ENCODE data around the gene ULK2. TPM values are rescaled to one million over a fixed set of nuclear protein-coding genes. Genes with fewer than 3 reads are reported as not detected.

The ULK2 gene
- total RNA-seq, 2 donors from 2014 or later: 3.5 to 7.0 TPM

DNA sequence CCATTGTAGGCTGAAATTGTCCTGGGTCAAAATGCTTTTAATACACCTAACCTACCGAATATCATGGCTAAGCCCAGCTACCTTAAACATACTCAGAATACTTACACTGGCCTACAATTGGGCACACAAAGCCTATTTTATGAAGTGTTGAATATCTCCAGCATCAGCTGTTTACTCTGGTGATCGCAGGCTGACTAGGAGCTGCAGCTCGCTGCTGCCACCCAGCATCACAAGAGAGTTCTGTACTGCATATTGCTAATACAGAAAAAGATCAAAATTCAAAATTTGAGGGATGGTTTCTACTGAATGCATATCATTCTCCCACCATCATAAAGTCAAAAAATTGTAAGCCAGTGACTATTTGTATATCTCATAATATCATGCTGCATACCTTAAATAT is 55.3 kb downstream of the ULK2 start:
- Histone ChIP-seq H3K36me3 (no peaks in the 10 kb centered on the region), H3K9me3 (no peaks in the 10 kb centered on the region), H3K4me1 (no peaks in the 10 kb centered on the region), H3K9ac (ENCODE audit: low read depth in 2 of 2, low read length in 2 of 2) (no peak overlapping the region), H3K27ac (no peak overlapping the region), H3K27me3 (no peaks in the 10 kb centered on the region), H3K4me3 (no peak overlapping the region)
- DNase-seq: no peak
- intact Hi-C loops (cut with DNase I): no loop called here
- TF ChIP-seq, protein P1, sequence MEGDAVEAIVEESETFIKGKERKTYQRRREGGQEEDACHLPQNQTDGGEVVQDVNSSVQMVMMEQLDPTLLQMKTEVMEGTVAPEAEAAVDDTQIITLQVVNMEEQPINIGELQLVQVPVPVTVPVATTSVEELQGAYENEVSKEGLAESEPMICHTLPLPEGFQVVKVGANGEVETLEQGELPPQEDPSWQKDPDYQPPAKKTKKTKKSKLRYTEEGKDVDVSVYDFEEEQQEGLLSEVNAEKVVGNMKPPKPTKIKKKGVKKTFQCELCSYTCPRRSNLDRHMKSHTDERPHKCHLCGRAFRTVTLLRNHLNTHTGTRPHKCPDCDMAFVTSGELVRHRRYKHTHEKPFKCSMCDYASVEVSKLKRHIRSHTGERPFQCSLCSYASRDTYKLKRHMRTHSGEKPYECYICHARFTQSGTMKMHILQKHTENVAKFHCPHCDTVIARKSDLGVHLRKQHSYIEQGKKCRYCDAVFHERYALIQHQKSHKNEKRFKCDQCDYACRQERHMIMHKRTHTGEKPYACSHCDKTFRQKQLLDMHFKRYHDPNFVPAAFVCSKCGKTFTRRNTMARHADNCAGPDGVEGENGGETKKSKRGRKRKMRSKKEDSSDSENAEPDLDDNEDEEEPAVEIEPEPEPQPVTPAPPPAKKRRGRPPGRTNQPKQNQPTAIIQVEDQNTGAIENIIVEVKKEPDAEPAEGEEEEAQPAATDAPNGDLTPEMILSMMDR (IDR thresholded peaks at IDR 0.05): no peak

- Histone ChIP-seq H3K9ac (ENCODE audit: low read depth in 2 of 2, low read length in 2 of 2) (no peak overlapping the region), H3K4me3 (no peak overlapping the region), H3K36me3 (no peaks in the 10 kb centered on the region), H3K9me3 (no peaks in the 10 kb centered on the region), H3K4me1 (no peaks in the 10 kb centered on the region), H3K27me3 (no peaks in the 10 kb centered on the region), H3K27ac (no peak overlapping the region)
- no peak for DNase-seq
- TF ChIP-seq, protein P1 (IDR thresholded peaks at IDR 0.05): no peak
- intact Hi-C loops (cut with DNase I): no loop called here
These were observed 62.7 kb downstream of the ULK2 start for GRCh38 chr17:19805006-19805405.

DNA sequence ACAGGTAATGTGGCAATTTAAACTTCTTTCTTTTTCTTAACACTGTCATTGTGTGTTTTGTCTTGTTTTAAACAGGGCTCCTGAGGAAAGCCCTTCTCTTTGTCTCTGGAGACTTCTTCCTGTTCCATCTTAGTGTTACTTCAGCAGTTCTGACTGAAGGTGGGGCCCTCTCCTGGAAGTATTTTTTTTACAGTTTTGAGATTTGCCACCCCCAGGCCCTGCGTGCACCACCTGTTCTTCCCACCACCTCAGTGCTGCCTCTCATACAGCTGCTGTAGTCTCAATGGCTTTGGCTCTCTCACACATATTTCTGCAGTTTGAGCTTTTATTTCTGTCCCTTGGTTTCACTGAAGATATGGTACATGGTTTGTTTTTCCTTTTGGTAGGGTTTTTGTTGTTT is 67.2 kb downstream of the ULK2 start:
- H3K27ac ChIP-seq: no peak overlapping the region
- intact Hi-C loops (cut with DNase I): no loop called here
- H3K27me3 ChIP-seq: no peaks in the 10 kb centered on the region
- TF ChIP-seq, protein P1 (IDR thresholded peaks at IDR 0.05): no peak
- no peaks in the 10 kb centered on the region for H3K4me1 ChIP-seq
- no peak for DNase-seq
- no peak overlapping the region for H3K4me3 ChIP-seq
- no peaks in the 10 kb centered on the region for H3K9me3 ChIP-seq
- no peak overlapping the region for H3K9ac ChIP-seq (ENCODE audit: low read depth in 2 of 2, low read length in 2 of 2)
- H3K36me3 ChIP-seq: no peaks in the 10 kb centered on the region

DNA sequence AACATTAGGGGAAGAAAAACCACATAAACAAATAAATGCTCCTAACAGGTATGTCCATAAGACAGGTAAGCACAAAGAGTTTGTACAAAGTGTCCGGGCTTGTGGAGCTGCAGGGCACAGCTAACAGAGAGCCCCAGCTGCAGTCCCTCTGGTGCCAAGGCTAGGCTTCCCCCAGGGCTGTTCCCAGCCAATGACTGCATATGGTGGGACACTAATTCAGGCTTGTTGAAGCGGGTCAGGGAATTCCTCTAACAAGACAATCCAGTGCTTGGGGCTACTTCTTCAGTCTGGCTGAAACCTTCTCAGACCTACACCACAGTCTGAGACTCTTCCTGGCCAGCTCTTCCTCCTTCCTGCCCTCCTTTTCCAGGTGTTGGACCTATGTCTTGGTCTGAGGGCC is 67.9 kb downstream of the ULK2 start:
- TF ChIP-seq, protein P1 (IDR thresholded peaks at IDR 0.05): no peak
- no peaks in the 10 kb centered on the region for H3K9me3 ChIP-seq
- H3K27ac ChIP-seq: no peak overlapping the region
- intact Hi-C loops (cut with DNase I): no loop called here
- H3K36me3 ChIP-seq: no peaks in the 10 kb centered on the region
- no peak for DNase-seq
- no peaks in the 10 kb centered on the region for H3K4me1 ChIP-seq
- H3K4me3 ChIP-seq: no peak overlapping the region
- no peak overlapping the region for H3K9ac ChIP-seq (ENCODE audit: low read depth in 2 of 2, low read length in 2 of 2)
- H3K27me3 ChIP-seq: no peaks in the 10 kb centered on the region

DNA sequence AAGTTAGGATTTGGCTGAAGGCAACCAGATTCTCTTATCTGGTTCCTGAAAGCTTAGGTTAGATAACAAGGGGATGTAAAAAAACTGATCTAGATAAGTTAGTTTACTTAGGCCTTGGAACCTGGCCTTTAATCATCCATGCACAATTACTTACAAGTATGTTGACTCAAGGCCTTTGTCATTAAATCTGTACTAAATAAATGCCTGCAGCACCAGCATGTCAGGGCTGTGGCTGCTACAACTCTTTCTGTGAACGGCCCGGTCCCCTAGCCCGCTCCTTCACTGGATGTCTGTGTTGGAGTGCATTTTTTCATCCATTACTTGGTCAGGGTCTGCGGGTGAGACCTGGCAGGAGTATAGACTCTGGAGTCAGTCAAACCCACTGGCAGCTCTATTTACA is 71.3 kb downstream of the ULK2 start:
- no peaks in the 10 kb centered on the region for H3K36me3 ChIP-seq
- H3K4me1 ChIP-seq: no peaks in the 10 kb centered on the region
- H3K9ac ChIP-seq (ENCODE audit: low read depth in 2 of 2, low read length in 2 of 2): no peak overlapping the region
- intact Hi-C loops (cut with DNase I): no loop called here
- no peak for DNase-seq
- no peak overlapping the region for H3K27ac ChIP-seq
- no peak overlapping the region for H3K4me3 ChIP-seq
- H3K27me3 ChIP-seq: no peaks in the 10 kb centered on the region
- TF ChIP-seq, protein P1 (IDR thresholded peaks at IDR 0.05): no peak
- H3K9me3 ChIP-seq: no peaks in the 10 kb centered on the region

Measured in colonic mucosa (tissue), 4 donors.